Measurements from ENCODE around the gene REPS1.

REPS1 gene

DNA sequence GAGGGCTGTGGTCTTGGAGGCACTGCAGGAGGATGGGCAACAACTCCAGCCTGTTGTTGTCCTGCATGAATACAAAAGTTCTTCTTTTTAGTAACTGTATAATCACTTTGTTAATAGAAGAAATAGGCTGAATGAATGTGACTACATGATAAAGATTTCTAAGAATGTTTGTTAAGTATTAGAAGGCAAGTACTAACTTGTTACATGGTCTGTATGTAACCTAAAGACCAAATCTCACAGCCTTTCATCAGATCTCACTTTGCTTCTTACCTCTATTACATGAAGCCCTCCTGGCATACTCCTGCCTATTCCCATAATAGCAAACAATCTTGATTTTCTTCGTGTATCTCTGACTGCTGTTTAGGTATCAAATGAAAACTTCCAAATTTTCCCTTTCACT is 73.4 kb downstream of the REPS1 start:
- no peak for DNase-seq

GRCh38 chr6:138912308-138912707 is 75.7 kb downstream of the REPS1 start:
- no peak for DNase-seq

DNA sequence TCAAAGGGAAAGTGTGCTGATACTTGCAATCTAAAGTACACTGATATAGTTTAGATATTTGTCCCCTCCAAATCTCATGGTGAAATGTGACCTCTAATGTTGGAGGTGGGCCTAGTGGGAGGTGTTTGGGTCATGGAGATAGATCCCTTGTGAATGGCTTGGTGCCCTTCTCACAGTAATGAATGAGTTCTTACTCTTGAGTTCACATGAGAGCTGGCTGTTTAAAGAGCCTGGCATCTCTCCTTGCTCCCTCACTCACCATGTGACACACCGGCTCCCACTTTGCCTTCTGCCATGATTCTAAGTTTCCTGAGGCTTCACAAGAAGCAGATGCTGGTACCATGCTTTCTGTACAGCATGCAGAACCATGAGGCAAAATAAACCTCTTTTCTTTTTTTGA is 78.1 kb downstream of the REPS1 start:
- DNase-seq = no peak

- no peak for DNase-seq
These were observed 78.5 kb downstream of the REPS1 start for GRCh38 chr6:138909511-138909910.

DNA sequence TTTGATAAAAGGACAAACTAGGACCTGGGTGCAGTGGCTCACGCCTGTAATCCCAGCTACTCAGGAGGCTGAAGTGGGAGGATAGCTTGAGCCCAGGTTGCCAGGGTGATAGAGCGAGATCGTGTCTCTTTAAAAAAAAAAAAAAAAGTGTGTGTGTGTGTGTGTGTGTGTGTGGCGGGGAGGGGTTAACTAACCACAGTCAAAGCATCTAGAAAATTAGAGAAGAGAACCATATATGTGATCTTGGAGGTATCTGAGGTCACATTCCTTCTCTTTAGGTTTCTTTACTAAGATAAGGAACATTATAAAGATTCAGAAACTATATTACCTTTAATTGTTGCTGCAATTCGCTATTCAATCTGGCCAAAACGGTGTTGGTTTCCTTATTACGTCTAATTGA is 80.9 kb downstream of the REPS1 start:
- DNase-seq = no peak

DNA sequence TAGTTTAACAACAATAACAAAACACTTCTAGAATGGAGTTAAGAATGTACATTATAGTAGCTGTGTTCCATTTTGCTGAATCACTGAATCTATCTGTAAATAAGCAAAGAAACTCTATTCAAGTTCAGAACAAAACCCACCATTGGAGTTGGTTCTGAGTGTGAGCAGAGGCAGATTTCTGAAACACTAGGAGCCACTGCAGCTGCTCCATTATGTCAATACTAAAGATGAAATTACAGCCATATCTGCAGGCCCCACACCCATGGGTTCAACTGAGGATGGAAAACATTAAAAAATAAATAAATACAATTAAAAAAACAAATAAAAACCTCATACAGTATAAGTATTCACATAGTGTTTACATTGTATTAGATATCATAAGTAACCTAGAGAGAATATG is 91.0 kb downstream of the REPS1 start:
- DNase-seq = no peak

- no peak for DNase-seq
These were observed 91.8 kb downstream of the REPS1 start for GRCh38 chr6:138896104-138896756.

DNA sequence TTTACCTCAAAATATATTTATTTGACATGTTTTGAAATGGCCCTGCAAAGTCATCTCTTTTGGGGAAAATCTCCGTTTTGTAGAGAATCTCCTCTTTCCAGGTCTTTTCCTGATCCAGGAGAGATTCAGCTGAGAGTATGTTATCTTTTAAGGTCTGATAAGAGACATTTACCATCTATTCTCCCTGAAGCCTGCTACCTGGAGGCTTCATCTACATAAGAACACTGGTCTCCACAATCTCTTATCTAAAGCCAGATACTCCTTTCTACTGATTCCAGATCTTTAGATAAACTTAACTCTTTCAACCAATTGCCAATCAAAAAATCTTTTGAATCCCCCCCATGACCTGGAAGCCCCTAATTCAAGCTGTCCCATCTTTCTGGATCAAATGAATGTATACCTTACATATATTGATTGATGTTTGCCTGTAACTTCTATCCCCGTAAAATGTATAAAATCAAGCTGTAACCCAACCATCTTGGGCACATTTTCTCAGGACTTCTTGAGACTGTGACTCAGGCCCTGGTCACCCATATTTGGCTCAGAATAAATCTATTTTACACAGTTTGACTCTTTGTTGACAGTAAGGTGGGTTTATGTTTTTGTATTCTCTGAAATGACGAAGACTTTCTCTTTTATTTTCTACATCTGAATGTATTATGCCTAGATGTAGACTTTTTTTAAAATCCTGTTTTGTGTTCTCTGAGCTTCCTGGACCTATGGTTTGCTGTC is 96.6 kb downstream of the REPS1 start:
- DNase-seq = no peak

GRCh38 chr6:138885156-138885819 is 102.8 kb downstream of the REPS1 start:
- DNase-seq = no peak

DNA sequence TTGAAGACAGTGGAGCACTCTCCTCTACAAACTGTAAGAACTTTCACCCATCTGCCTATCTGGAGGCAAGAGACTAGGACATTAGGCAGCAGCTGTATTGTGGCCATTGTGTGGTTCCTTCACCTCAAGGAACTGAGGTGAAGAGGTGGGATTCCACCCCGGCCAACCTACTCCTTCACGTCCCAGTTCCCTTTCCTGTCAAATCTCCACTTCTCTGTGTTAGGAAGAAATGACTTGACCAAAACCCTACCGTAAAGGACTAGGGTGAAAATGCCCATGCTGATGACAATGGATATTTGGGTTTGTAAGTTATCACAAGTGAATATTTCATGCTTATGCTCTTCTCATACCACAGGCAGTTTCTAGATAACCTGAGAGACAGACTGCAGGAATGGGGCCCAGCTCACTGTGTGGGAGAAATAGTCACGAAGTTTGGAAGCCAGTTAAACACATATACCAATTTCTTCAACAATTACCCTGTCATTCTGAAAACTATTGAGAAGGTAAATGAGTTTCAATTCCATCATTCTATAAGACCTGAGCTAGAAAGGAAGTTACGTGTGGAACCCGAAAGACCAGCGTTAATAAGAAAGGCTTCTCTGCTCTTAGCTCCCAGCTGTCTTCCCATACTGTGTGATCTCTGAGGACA is 105.6 kb downstream of the REPS1 start:
- no peak for DNase-seq

DNA sequence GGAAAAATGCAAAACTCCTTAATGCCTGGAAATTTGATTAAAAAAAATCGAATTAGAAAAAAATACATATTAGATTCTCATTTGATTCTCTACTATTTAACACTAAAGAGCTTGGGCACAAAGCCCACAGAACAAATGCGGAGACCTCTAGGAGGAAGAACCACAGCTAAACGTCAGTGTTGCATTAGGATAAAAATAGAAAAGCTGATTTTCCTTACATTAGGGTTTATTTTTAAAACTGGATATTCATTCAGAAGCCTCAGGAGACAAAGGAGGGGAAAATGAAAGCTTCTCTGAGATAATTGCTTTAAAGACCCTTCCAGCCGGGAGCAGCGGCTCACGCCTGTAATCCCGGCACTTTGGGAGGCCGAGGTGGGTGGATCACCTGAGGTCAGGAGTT is 114.9 kb downstream of the REPS1 start:
- no peak for DNase-seq

DNA sequence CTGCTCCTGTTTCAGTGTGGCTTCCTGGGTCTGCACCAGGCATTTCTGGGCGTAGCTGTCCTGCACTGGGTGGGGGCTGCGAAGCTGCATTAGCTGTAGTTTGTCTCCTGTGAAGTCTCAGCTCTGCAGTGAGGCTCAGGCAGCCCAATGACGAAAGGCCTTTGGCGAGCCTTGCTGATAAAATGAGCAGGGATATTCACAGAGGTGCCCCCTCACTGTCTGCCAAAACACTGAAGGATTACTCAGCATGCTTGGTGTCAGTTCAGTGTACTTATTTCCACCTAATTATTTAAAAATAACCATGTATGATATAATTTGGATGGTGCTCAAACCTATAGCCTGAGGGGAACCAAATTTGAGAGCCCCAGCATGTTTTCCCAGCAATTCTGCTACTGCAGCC is 118.7 kb downstream of the REPS1 start:
- DNase-seq = peak; percentile 52

DNA sequence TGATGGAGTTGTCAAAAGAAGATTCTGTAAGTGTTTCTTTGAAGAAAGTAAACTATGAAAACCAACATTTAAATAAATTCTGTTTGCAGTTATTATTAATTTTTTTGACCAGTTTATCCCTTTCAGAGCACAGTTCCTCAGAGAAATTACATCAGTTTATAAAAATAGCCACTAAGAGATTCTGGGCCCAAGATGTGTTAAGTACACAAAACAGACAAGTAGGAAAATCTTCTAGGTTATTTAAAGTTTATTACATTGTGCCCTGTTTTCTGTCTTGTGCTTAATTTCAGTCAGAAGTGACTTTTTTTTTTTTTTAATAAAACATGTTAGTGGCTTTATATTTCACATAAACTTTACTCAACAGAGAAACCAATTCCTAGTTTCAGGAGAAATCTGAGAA is 119.9 kb downstream of the REPS1 start:
- no peak for DNase-seq

DNA sequence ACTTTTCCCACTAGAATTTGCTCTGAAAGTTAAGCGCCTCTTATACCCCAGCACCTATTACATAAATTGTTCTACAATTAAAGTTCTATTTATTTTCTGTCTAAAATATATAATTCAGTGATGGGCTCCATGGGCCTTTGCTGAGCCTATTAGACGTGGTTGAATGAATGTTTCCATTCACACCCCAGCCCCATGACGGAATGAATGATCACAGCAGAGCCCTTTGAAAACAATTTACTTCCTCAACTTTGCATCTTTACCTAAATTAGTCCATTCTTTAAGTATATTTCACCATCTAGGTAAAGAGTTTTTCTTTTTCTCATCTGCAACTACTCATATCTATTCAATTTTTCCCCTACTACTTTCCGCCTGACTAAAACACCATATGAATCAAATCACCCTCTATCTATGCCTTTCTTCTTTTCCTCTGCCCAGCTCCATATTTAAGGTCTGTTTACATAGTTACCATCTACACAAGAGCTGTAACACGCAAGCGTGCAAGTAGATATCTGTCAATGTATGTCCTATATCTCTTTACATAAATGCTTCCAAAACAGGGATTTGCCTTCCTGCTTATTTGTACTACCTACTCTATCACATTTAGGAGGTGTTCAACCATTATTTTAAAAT is 122.5 kb downstream of the REPS1 start:
- no peak for DNase-seq

- DNase-seq = no peak
These were observed 123.6 kb downstream of the REPS1 start for GRCh38 chr6:138864343-138864890.

- DNase-seq = no peak
These were observed 124.7 kb downstream of the REPS1 start for GRCh38 chr6:138863321-138863720.

- no peak for DNase-seq
These were observed 125.6 kb downstream of the REPS1 start for GRCh38 chr6:138862456-138862855.

GRCh38 chr6:138857775-138858174 is 130.3 kb downstream of the REPS1 start:
- DNase-seq = no peak

- no peak for DNase-seq
These were observed 131.4 kb downstream of the REPS1 start for GRCh38 chr6:138856654-138857053.

All from right forelimb (tissue), 1 donor.